GM23338 (cell line): ENCODE results near the gene RHOG. TPM values are rescaled to one million over a fixed set of nuclear protein-coding genes. Genes with fewer than 3 reads are reported as not detected.

Experiments
- ATAC-seq: fragments of 200-7000 bp; cut with Tn5 transposase; 3 replicates; pipeline ENCODE4 v1.9.1; 2020
- DNase-seq: peaks from one replicate; pipeline ENCODE4 v3.0.0-alpha.2; 2015; ENCODE audit warnings: low spot score
- H2AFZ ChIP-seq: fragments of 200-600 bp; sonication (generic); 2 replicates; pipeline ENCODE4 v1.8.0; 2016; ENCODE audit warnings: antibody characterized with exemption, mild to moderate bottlenecking, moderate library complexity
- H3F3A ChIP-seq: fragments of 200-600 bp; sonication (generic); replicated peaks from 2 replicates; pipeline ENCODE4 v1.8.0; 2017; ENCODE audit warnings: antibody characterized with exemption, mixed run types, low read depth
- H3K27ac ChIP-seq: fragments of 200-600 bp; sonication (generic); 2 replicates; pipeline ENCODE4 v1.6.1; 2016; ENCODE audit warnings: low read depth
- H3K27me3 ChIP-seq: fragments of 200-600 bp; sonication (generic); 2 replicates; pipeline ENCODE4 v1.8.0; 2016; ENCODE audit warnings: mild to moderate bottlenecking, mixed run types, moderate library complexity; ENCODE audit not compliant: insufficient read depth
- H3K36me3 ChIP-seq: fragments of 200-600 bp; sonication (generic); 2 replicates; pipeline ENCODE4 v1.8.0; 2016; ENCODE audit warnings: mild to moderate bottlenecking; ENCODE audit not compliant: insufficient read depth
- H3K4me1 ChIP-seq: fragments of 200-600 bp; sonication (generic); 2 replicates; pipeline ENCODE4 v1.8.0; 2016; ENCODE audit warnings: mild to moderate bottlenecking, moderate library complexity; ENCODE audit not compliant: insufficient read depth
- H3K4me2 ChIP-seq: fragments of 200-600 bp; sonication (generic); 2 replicates; pipeline ENCODE4 v1.7.1; 2017; ENCODE audit warnings: mixed run types
- H3K4me3 ChIP-seq: fragments of 200-600 bp; sonication (generic); 2 replicates; pipeline ENCODE4 v1.6.1; 2016; ENCODE audit warnings: mixed run types
- H3K79me2 ChIP-seq: fragments of 200-600 bp; sonication (generic); replicated peaks from 2 replicates; pipeline ENCODE4 v1.8.0; 2017; ENCODE audit warnings: mild to moderate bottlenecking; ENCODE audit not compliant: insufficient read depth
- H3K9me2 ChIP-seq: fragments of 200-600 bp; sonication (generic); 2 replicates; pipeline ENCODE4 v1.8.0; 2017; ENCODE audit not compliant: insufficient read depth
- H4K20me1 ChIP-seq: fragments of 200-600 bp; sonication (generic); replicated peaks from 2 replicates; pipeline ENCODE4 v1.8.0; 2017; ENCODE audit warnings: mild to moderate bottlenecking; ENCODE audit not compliant: insufficient read depth
- H3K27ac Mint-ChIP-seq: 2 replicates; pipeline ENCODE4 v1.8.0; 2020; ENCODE audit warnings: inconsistent platforms, mild to moderate bottlenecking, moderate library complexity, mixed read lengths
- H3K27me3 Mint-ChIP-seq: 3 replicates; pipeline ENCODE4 v1.8.0; 2022; ENCODE audit warnings: low read depth, mild to moderate bottlenecking, moderate library complexity, mixed read lengths, inconsistent platforms; ENCODE audit not compliant: insufficient read depth, poor library complexity
- H3K36me3 Mint-ChIP-seq: 3 replicates; pipeline ENCODE4 v1.8.0; 2021; ENCODE audit warnings: low read depth, mild to moderate bottlenecking, inconsistent platforms, moderate library complexity, mixed read lengths
- H3K4me1 Mint-ChIP-seq: 3 replicates; pipeline ENCODE4 v1.8.0; 2020; ENCODE audit warnings: mild to moderate bottlenecking, inconsistent platforms, mixed read lengths
- H3K4me3 Mint-ChIP-seq: 3 replicates; pipeline ENCODE4 v1.8.0; 2021; ENCODE audit warnings: moderate library complexity, mild to moderate bottlenecking, inconsistent platforms, mixed read lengths
- H3K9me3 Mint-ChIP-seq: 3 replicates; pipeline ENCODE4 v1.8.0; 2020; ENCODE audit warnings: moderate library complexity, mild to moderate bottlenecking, inconsistent platforms, mixed read lengths
- CREB1 ChIP-seq: fragments of 250-450 bp; sonication (Bioruptor Pico); IDR thresholded peaks from 2 replicates; pipeline ENCODE4 v1.5.0; 2020; ENCODE audit warnings: low read depth, mild to moderate bottlenecking, moderate library complexity
- CTCF ChIP-seq, 2 experiments: fragments of 200-600 bp in 1 of 2; sonication (generic) in 1 of 2; conservative IDR thresholded peaks; 2 replicates each; pipeline versions ENCODE4 v1.5.1 to v1.6.1; 2016 to 2017; ENCODE audit warnings: antibody characterized with exemption in 2 of 2, low read depth in 2 of 2, mild to moderate bottlenecking in 2 of 2, moderate library complexity in 1 of 2
- ETS1 ChIP-seq: IDR thresholded peaks from 2 replicates; pipeline ENCODE4 v1.6.1; 2016; ENCODE audit warnings: antibody characterized with exemption
- EZH2 ChIP-seq: fragments of 200-600 bp; sonication (generic); IDR thresholded peaks from one replicate; pipeline ENCODE4 v1.8.0; 2017; ENCODE audit warnings: antibody characterized with exemption, mild to moderate bottlenecking, low read depth; ENCODE audit not compliant: unreplicated experiment
- EZH2phosphoT487 ChIP-seq: fragments of 200-600 bp; sonication (generic); IDR thresholded peaks from one replicate; pipeline ENCODE4 v1.8.1; 2018; ENCODE audit warnings: antibody characterized with exemption; ENCODE audit not compliant: unreplicated experiment
- JUNB ChIP-seq: IDR thresholded peaks from one replicate; pipeline ENCODE4 v1.6.1; 2016; ENCODE audit warnings: antibody characterized with exemption; ENCODE audit not compliant: unreplicated experiment
- NANOG ChIP-seq: IDR thresholded peaks from 2 replicates; pipeline ENCODE4 v1.6.1; 2016; ENCODE audit warnings: antibody characterized with exemption, borderline replicate concordance
- POLR2AphosphoS5 ChIP-seq: IDR thresholded peaks from 2 replicates; pipeline ENCODE4 v1.6.1; 2016; ENCODE audit warnings: antibody characterized with exemption, low read depth
- REST ChIP-seq: IDR thresholded peaks from one replicate; pipeline ENCODE4 v1.6.1; 2018; ENCODE audit warnings: antibody characterized with exemption; ENCODE audit not compliant: unreplicated experiment
- STAT1 ChIP-seq: IDR thresholded peaks from one replicate; pipeline ENCODE4 v1.6.1; 2016; ENCODE audit warnings: antibody characterized with exemption; ENCODE audit not compliant: unreplicated experiment
- ZNF114 ChIP-seq: fragments of 250-450 bp; sonication (Bioruptor Pico); IDR thresholded peaks from 2 replicates; pipeline ENCODE4 v1.5.0; 2020; ENCODE audit warnings: mild to moderate bottlenecking, moderate library complexity
- ZNF331 ChIP-seq: fragments of 250-450 bp; sonication (Bioruptor Pico); IDR thresholded peaks from 2 replicates; pipeline ENCODE4 v1.5.0; 2020; ENCODE audit warnings: low read depth, mild to moderate bottlenecking, moderate library complexity
- polyA plus RNA-seq: library from polyadenylated mRNA; unstranded; fragments of >200 nt; fragmentation: Nextera tagmentation; extraction: Ambion mirVana; gene quantifications from 2 replicates; pipeline ENCODE4 v1.2.1, GENCODE V29; 2016
- total RNA-seq: library from RNA; depleted of rRNA; stranded (reverse); fragments of >200 nt; shearing (Covaris generic); gene quantifications from 2 replicates; pipeline ENCODE4 v1.2.3, GENCODE V29; 2014
- TF ChIP-seq, protein P1 (sequence below): fragments of 250-450 bp; sonication (Bioruptor Pico); IDR thresholded peaks from 2 replicates; pipeline ENCODE4 v1.5.0; 2020; ENCODE audit warnings: mild to moderate bottlenecking, moderate library complexity

Gene RHOG
- total and polyA plus RNA-seq, 2 experiments from 2014 or later, result 26.3 to 38.6 TPM

DNA sequence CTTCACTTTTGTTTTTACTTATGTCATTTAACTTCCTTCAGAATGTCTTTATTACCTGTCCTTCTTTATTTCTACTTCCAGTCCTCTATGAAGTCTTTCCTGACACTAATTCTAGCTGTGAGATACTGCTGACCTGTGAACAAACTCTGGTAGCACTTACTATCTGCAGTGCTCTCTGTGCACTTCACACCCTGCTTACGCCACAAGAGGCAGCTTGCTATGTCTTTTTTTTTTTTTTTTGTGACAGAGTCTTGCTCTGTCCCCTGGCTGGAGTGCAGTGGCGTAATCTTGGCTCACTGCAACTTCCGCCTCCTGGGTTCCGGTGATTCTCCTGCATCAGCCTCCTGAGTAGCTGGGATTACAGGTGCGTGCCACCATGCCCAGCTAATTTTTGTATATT, 25.4 kb upstream of the RHOG start:
- no peaks in the 10 kb centered on the region for H3K9me2 ChIP-seq
- H3K4me1 ChIP-seq, result peaks cover 23% of the 10 kb centered on the region
- H3K36me3 Mint-ChIP-seq, result no peaks in the 10 kb centered on the region
- TF ChIP-seq EZH2 (no peak), JUNB (no peak), CREB1 (CRISPR knock-in tag) (no peak), ZNF114 (CRISPR knock-in tag) (no peak), ZNF331 (CRISPR knock-in tag) (no peak), ETS1 (no peak), REST (no peak), EZH2phosphoT487 (no peak), STAT1 (no peak), POLR2AphosphoS5 (no peak), NANOG (no peak), CTCF (conservative IDR thresholded peaks at IDR 0.05; ENCODE audit: low read depth in 2 of 2) (no peak)
- TF ChIP-seq, protein P1, sequence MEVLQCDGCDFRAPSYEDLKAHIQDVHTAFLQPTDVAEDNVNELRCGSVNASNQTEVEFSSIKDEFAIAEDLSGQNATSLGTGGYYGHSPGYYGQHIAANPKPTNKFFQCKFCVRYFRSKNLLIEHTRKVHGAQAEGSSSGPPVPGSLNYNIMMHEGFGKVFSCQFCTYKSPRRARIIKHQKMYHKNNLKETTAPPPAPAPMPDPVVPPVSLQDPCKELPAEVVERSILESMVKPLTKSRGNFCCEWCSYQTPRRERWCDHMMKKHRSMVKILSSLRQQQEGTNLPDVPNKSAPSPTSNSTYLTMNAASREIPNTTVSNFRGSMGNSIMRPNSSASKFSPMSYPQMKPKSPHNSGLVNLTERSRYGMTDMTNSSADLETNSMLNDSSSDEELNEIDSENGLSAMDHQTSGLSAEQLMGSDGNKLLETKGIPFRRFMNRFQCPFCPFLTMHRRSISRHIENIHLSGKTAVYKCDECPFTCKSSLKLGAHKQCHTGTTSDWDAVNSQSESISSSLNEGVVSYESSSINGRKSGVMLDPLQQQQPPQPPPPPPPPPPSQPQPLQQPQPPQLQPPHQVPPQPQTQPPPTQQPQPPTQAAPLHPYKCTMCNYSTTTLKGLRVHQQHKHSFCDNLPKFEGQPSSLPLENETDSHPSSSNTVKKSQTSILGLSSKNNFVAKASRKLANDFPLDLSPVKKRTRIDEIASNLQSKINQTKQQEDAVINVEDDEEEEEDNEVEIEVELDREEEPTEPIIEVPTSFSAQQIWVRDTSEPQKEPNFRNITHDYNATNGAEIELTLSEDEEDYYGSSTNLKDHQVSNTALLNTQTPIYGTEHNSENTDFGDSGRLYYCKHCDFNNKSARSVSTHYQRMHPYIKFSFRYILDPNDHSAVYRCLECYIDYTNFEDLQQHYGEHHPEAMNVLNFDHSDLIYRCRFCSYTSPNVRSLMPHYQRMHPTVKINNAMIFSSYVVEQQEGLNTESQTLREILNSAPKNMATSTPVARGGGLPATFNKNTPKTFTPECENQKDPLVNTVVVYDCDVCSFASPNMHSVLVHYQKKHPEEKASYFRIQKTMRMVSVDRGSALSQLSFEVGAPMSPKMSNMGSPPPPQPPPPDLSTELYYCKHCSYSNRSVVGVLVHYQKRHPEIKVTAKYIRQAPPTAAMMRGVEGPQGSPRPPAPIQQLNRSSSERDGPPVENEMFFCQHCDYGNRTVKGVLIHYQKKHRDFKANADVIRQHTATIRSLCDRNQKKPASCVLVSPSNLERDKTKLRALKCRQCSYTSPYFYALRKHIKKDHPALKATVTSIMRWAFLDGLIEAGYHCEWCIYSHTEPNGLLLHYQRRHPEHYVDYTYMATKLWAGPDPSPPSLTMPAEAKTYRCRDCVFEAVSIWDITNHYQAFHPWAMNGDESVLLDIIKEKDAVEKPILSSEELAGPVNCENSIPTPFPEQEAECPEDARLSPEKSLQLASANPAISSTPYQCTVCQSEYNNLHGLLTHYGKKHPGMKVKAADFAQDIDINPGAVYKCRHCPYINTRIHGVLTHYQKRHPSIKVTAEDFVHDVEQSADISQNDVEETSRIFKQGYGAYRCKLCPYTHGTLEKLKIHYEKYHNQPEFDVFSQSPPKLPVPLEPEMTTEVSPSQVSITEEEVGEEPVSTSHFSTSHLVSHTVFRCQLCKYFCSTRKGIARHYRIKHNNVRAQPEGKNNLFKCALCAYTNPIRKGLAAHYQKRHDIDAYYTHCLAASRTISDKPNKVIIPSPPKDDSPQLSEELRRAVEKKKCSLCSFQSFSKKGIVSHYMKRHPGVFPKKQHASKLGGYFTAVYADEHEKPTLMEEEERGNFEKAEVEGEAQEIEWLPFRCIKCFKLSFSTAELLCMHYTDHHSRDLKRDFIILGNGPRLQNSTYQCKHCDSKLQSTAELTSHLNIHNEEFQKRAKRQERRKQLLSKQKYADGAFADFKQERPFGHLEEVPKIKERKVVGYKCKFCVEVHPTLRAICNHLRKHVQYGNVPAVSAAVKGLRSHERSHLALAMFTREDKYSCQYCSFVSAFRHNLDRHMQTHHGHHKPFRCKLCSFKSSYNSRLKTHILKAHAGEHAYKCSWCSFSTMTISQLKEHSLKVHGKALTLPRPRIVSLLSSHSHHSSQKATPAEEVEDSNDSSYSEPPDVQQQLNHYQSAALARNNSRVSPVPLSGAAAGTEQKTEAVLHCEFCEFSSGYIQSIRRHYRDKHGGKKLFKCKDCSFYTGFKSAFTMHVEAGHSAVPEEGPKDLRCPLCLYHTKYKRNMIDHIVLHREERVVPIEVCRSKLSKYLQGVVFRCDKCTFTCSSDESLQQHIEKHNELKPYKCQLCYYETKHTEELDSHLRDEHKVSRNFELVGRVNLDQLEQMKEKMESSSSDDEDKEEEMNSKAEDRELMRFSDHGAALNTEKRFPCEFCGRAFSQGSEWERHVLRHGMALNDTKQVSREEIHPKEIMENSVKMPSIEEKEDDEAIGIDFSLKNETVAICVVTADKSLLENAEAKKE, result no peak
- no peaks in the 10 kb centered on the region for H3K79me2 ChIP-seq
- no peak overlapping the region for H3K4me2 ChIP-seq
- H3K27ac Mint-ChIP-seq, result no peak overlapping the region
- no peak overlapping the region for H3K4me3 ChIP-seq
- H3K9me3 Mint-ChIP-seq, result no peaks in the 10 kb centered on the region
- peak; percentile 37 for ATAC-seq
- H3K4me3 Mint-ChIP-seq, result no peak overlapping the region
- H2AFZ ChIP-seq, result no peak overlapping the region
- H3F3A ChIP-seq, result no peaks in the 10 kb centered on the region
- H4K20me1 ChIP-seq, result peaks cover 6% of the 10 kb centered on the region
- no peaks in the 10 kb centered on the region for H3K27me3 Mint-ChIP-seq
- no peaks in the 10 kb centered on the region for H3K36me3 ChIP-seq
- no peaks in the 10 kb centered on the region for H3K27me3 ChIP-seq
- peak; percentile 17 for DNase-seq
- peaks cover 20% of the 10 kb centered on the region for H3K4me1 Mint-ChIP-seq
- no peak overlapping the region for H3K27ac ChIP-seq
